PC-3 (cell line): Measurements from ENCODE around the gene UBXN1. TPM values are rescaled to one million over a fixed set of nuclear protein-coding genes. Genes with fewer than 3 reads are reported as not detected.
A peak's percentile ranks its signal among the peaks of the same experiment; 100 is the strongest.

Source experiments
- ATAC-seq: fragments of 200-7000 bp; cut with Tn5 transposase; 2 replicates; pipeline ENCODE4 v1.9.1; 2020; ENCODE audit warnings: mild to moderate bottlenecking, moderate library complexity
- BruUV-seq: library from RNA; stranded (reverse); fragments of 400-500 nt; replicated peaks from 2 replicates; lab custom pipeline; 2021; lab: Mats Ljungman, UMichigan
- CTCF ChIA-PET: fragments of 300-600 bp; sonication (Branson Sonifier 250); formaldehyde crosslinking; loops from one replicate; lab custom pipeline; 2022; ENCODE audit warnings: antibody characterized with exemption; lab: Charles Lee
- POLR2A ChIA-PET: fragments of 300-600 bp; sonication (Branson Sonifier 250); formaldehyde crosslinking; loops from one replicate; lab custom pipeline; 2022; ENCODE audit warnings: antibody characterized with exemption; ENCODE audit not compliant: unreplicated experiment; lab: Charles Lee
- DNase-seq: peaks from one replicate; pipeline ENCODE4 v3.0.0-alpha.2; 2015
- H2AFZ ChIP-seq: fragments of 300-600 bp; sonication (generic); 2 replicates; pipeline ENCODE4 v1.6.0; 2016; ENCODE audit warnings: antibody characterized with exemption, low read length
- H3F3A ChIP-seq: fragments of 300-600 bp; sonication (generic); one replicate; pipeline ENCODE4 v1.6.0; 2017; ENCODE audit warnings: antibody characterized with exemption, low read length, control low read depth, mild to moderate bottlenecking; ENCODE audit not compliant: unreplicated experiment
- H3K27ac ChIP-seq: fragments of 300-600 bp; sonication (generic); 2 replicates; pipeline ENCODE4 v1.5.1; 2016; ENCODE audit warnings: mild to moderate bottlenecking, low read length
- H3K27me3 ChIP-seq: fragments of 300-600 bp; sonication (generic); 2 replicates; pipeline ENCODE4 v1.6.1; 2016; ENCODE audit warnings: low read length, mixed read lengths
- H3K36me3 ChIP-seq: fragments of 300-600 bp; sonication (generic); 2 replicates; pipeline ENCODE4 v1.6.1; 2016; ENCODE audit warnings: low read depth, mixed run types, low read length, mixed read lengths
- H3K4me1 ChIP-seq: fragments of 300-600 bp; sonication (generic); 2 replicates; pipeline ENCODE4 v1.5.1; 2016; ENCODE audit warnings: low read length; ENCODE audit not compliant: insufficient read depth
- H3K4me2 ChIP-seq: fragments of 300-600 bp; sonication (generic); 2 replicates; pipeline ENCODE4 v1.6.0; 2016; ENCODE audit warnings: low read length
- H3K4me3 ChIP-seq: fragments of 300-600 bp; sonication (generic); 2 replicates; pipeline ENCODE4 v1.5.1; 2016; ENCODE audit warnings: mild to moderate bottlenecking, low read length, mixed read lengths
- H3K79me2 ChIP-seq: fragments of 300-600 bp; sonication (generic); 2 replicates; pipeline ENCODE4 v1.6.1; 2017; ENCODE audit warnings: low read length, mixed read lengths
- H3K9ac ChIP-seq: fragments of 300-600 bp; sonication (generic); 2 replicates; pipeline ENCODE4 v1.6.0; 2016; ENCODE audit warnings: mild to moderate bottlenecking, low read length
- H3K9me2 ChIP-seq: fragments of 300-600 bp; sonication (generic); replicated peaks from 2 replicates; pipeline ENCODE4 v1.6.1; 2016; ENCODE audit warnings: mixed run types, low read length, mixed read lengths
- H3K9me3 ChIP-seq: fragments of 300-600 bp; sonication (generic); 2 replicates; pipeline ENCODE4 v1.6.1; 2016; ENCODE audit warnings: low read length, mixed read lengths
- H4K20me1 ChIP-seq: fragments of 300-600 bp; sonication (generic); 2 replicates; pipeline ENCODE4 v1.6.1; 2016; ENCODE audit warnings: low read length, mixed read lengths
- EZH2 ChIP-seq: fragments of 300-600 bp; sonication (generic); IDR thresholded peaks from one replicate; pipeline ENCODE4 v1.6.1; 2017; ENCODE audit warnings: antibody characterized with exemption, mild to moderate bottlenecking, low read length; ENCODE audit not compliant: unreplicated experiment
- EZH2phosphoT487 ChIP-seq: fragments of 300-600 bp; sonication (generic); IDR thresholded peaks from 2 replicates; pipeline ENCODE4 v1.6.1; 2018; ENCODE audit warnings: mild to moderate bottlenecking, antibody characterized with exemption, low read length, borderline replicate concordance
- intact Hi-C: fragments of 100-400 bp; cut with micrococcal nuclease; formaldehyde crosslinking; loops from 2 replicates; pipeline ENCODE4 v1.9.0; 2023
- total RNA-seq: library from RNA; depleted of rRNA; stranded (reverse); fragments of >200 nt; gene quantifications from 2 replicates; pipeline ENCODE4 v1.2.3, GENCODE V29; 2014
- TF ChIP-seq, protein P1 (sequence below): fragments of 300-600 bp; sonication (generic); conservative IDR thresholded peaks from 2 replicates; pipeline ENCODE4 v1.5.1; 2017; ENCODE audit warnings: antibody characterized with exemption, low read depth, mild to moderate bottlenecking, low read length

UBXN1 gene
- total RNA-seq, 1 experiment from 2014 or later = 190 TPM

DNA sequence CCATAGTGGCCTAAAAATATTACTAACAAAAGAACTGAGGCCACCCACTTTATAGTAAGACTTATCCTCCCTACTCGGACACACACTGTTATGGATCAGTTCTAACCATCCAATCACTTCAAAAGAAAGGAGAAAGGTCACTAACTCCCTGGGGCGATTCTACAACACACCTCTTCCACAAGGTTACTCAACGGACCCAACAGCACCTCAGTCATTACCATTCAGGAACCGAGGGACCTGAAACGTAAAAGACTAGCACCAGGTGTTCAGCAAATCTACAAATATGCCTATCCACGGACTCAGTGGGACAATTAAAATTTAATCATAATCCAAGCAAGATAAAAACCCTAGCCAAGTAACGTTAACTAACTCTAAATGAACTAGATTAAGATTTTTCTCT lies 46.8 kb upstream of the UBXN1 start:
- Histone ChIP-seq H3K4me3 (peak overlapping the region; percentile 91), H3K79me2 (peaks cover 83% of the 10 kb centered on the region), H3K9me2 (no peaks in the 10 kb centered on the region), H3K36me3 (peaks cover 40% of the 10 kb centered on the region), H3K9ac (peak overlapping the region; percentile 85), H2AFZ (no peak overlapping the region), H3K4me2 (peak overlapping the region; percentile 88), H3K4me1 (peaks cover 9% of the 10 kb centered on the region), H3F3A (no peaks in the 10 kb centered on the region), H3K9me3 (no peaks in the 10 kb centered on the region), H4K20me1 (peaks cover 46% of the 10 kb centered on the region), H3K27me3 (no peaks in the 10 kb centered on the region), H3K27ac (no peak overlapping the region)
- intact Hi-C loops = loop anchor here (2.0 to 10.0 kb wide), 4 partner anchors 48 to 1459 kb away; partner anchors contain the start of genes SLC3A2, STIP1 and UBXN1
- CTCF ChIA-PET = no interaction called here
- DNase-seq (peak; percentile 40), ATAC-seq (no peak)
- no peak for TF ChIP-seq EZH2
- TF ChIP-seq, protein P1, sequence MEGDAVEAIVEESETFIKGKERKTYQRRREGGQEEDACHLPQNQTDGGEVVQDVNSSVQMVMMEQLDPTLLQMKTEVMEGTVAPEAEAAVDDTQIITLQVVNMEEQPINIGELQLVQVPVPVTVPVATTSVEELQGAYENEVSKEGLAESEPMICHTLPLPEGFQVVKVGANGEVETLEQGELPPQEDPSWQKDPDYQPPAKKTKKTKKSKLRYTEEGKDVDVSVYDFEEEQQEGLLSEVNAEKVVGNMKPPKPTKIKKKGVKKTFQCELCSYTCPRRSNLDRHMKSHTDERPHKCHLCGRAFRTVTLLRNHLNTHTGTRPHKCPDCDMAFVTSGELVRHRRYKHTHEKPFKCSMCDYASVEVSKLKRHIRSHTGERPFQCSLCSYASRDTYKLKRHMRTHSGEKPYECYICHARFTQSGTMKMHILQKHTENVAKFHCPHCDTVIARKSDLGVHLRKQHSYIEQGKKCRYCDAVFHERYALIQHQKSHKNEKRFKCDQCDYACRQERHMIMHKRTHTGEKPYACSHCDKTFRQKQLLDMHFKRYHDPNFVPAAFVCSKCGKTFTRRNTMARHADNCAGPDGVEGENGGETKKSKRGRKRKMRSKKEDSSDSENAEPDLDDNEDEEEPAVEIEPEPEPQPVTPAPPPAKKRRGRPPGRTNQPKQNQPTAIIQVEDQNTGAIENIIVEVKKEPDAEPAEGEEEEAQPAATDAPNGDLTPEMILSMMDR = no peak
- no peak for TF ChIP-seq EZH2phosphoT487
- BruUV-seq = TSS peak; percentile 35
- POLR2A ChIA-PET = interaction anchor here (0.7 kb wide), 3 partner anchors 48 to 135 kb away, joined by 3 to 5 read pairs (median 4); no protein-coding TSS in a partner anchor

DNA sequence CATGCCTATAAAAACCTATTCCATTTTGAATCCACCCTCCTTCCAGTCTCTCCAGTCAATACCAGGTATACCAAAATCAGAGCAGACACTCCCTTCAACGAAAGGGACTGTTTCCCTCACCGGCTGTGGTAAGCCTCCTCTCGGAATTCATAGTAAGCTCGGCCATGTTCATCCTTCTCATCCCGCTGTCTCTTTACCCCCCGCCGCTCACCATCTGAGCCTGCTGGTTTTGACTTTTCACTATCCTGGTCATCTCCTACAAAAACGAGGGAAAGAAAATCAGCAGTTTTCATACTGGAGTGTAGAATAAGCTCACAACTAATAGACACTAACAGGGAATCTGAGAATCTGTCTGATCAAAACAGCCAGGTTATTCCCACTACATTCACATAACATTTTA lies 45.3 kb upstream of the UBXN1 start:
- POLR2A ChIA-PET = interaction anchor here (0.7 kb wide), 1 partner anchor 92 kb away, joined by 3 read pairs; no protein-coding TSS in a partner anchor
- no TSS peak for BruUV-seq
- no peak for ATAC-seq

More for the DNA sequence above, 45.3 kb upstream of the UBXN1 start:
- CTCF ChIA-PET = interaction anchor here (0.8 kb wide), 1 partner anchor 47 kb away, joined by 3 read pairs; the partner anchor contains the start of gene TAF6L
- peaks cover 82% of the 10 kb centered on the region for H3K79me2 ChIP-seq
- H3K9me2 ChIP-seq = no peaks in the 10 kb centered on the region
- H2AFZ ChIP-seq = no peak overlapping the region
- TF ChIP-seq EZH2 = no peak
- TF ChIP-seq, protein P1 = no peak
- TF ChIP-seq EZH2phosphoT487 = no peak
- DNase-seq = no peak
- H3K27ac ChIP-seq = no peak overlapping the region
- intact Hi-C loops = loop anchor here (10.0 kb wide), 1 partner anchor 1461 kb away; the partner anchor contains the start of gene STIP1
- H3K9ac ChIP-seq = peak overlapping the region; percentile 85
- H3K4me3 ChIP-seq = peak overlapping the region; percentile 91
- H3F3A ChIP-seq = no peaks in the 10 kb centered on the region
- H3K27me3 ChIP-seq = no peaks in the 10 kb centered on the region
- peaks cover 9% of the 10 kb centered on the region for H3K4me1 ChIP-seq
- peak overlapping the region; percentile 88 for H3K4me2 ChIP-seq
- no peaks in the 10 kb centered on the region for H3K9me3 ChIP-seq
- peaks cover 46% of the 10 kb centered on the region for H4K20me1 ChIP-seq
- peaks cover 53% of the 10 kb centered on the region for H3K36me3 ChIP-seq
